Thoracic aorta (tissue), 2 donors: ENCODE data around the gene COL13A1. TPM values are rescaled to one million over a fixed set of nuclear protein-coding genes. Genes with fewer than 3 reads are reported as not detected.

Experiments
- ATAC-seq: fragments of 150-250 bp; one replicate; pipeline ENCODE4 v1.8.0; 2017; ENCODE audit warnings: low read depth; ENCODE audit not compliant: insufficient number of reproducible peaks, low FRiP score
- DNase-seq: peaks from one replicate; pipeline ENCODE4 v3.0.0-alpha.2; 2020; ENCODE audit warnings: low spot score
- H3K27ac ChIP-seq, 2 donors: fragments of 200-600 bp; sonication (generic); 1 replicate in 1 of 2; 2 replicates in 1 of 2; pipeline ENCODE4 v1.5.1; 2016; ENCODE audit warnings: mild to moderate bottlenecking in 2 of 2, moderate library complexity in 2 of 2
- H3K27me3 ChIP-seq: fragments of 200-600 bp; sonication (generic); replicated peaks from 2 replicates; pipeline ENCODE4 v1.6.0; 2016; ENCODE audit warnings: mild to moderate bottlenecking; ENCODE audit not compliant: insufficient read depth
- H3K36me3 ChIP-seq: fragments of 200-600 bp; sonication (generic); one replicate; pipeline ENCODE4 v1.5.1; 2016
- H3K4me1 ChIP-seq, 2 donors: fragments of 200-600 bp; sonication (generic); 1 replicate in 1 of 2; 2 replicates in 1 of 2; pipeline versions ENCODE4 v1.5.1 to v1.6.0; 2016; ENCODE audit warnings: low read depth in 2 of 2, mild to moderate bottlenecking in 1 of 2; ENCODE audit not compliant: control insufficient read depth in 1 of 2
- H3K4me3 ChIP-seq: fragments of 200-600 bp; sonication (generic); 2 replicates; pipeline ENCODE4 v1.5.1; 2016; ENCODE audit warnings: mild to moderate bottlenecking
- H3K9me3 ChIP-seq: fragments of 200-600 bp; sonication (generic); 2 replicates; pipeline ENCODE4 v1.5.1; 2016
- total RNA-seq, 2 donors: library from RNA; depleted of rRNA; stranded (reverse); fragments of >200 nt; gene quantifications; one replicate each; pipeline versions ENCODE4 v1.1.0 to v1.2.3, GENCODE V29; 2016
- TF ChIP-seq, protein P1 (sequence below): fragments of 200-600 bp; sonication (generic); IDR thresholded peaks from one replicate; pipeline ENCODE4 v1.5.1; 2019; ENCODE audit warnings: antibody characterized with exemption

COL13A1 gene
- total RNA-seq, 2 donors from 2014 or later, result 23.1 to 34.1 TPM

DNA sequence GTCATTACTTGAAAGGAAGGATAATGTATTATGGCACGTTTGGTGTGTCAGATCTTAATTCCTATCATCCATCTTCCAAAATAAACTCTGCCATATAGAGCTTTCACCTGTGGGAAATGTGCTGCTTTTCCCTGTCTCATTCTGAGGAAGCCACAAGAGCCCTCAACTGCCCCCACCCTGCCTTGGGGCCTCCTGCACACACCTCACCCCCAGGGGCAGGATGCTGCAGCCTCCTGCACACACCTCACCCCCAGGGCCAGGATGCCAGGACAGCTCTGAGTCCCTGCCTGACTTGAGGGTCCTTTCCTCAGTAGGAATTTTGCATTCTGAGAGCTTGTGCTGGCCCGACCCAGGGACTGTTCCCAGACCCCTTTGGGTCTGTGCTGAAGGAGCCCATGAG, 67.1 kb downstream of the COL13A1 start:
- H3K27ac ChIP-seq, result no peak overlapping the region
- peaks cover 3 to 14% of the 10 kb centered on the region in 2 donors for H3K4me1 ChIP-seq
- TF ChIP-seq, protein P1, sequence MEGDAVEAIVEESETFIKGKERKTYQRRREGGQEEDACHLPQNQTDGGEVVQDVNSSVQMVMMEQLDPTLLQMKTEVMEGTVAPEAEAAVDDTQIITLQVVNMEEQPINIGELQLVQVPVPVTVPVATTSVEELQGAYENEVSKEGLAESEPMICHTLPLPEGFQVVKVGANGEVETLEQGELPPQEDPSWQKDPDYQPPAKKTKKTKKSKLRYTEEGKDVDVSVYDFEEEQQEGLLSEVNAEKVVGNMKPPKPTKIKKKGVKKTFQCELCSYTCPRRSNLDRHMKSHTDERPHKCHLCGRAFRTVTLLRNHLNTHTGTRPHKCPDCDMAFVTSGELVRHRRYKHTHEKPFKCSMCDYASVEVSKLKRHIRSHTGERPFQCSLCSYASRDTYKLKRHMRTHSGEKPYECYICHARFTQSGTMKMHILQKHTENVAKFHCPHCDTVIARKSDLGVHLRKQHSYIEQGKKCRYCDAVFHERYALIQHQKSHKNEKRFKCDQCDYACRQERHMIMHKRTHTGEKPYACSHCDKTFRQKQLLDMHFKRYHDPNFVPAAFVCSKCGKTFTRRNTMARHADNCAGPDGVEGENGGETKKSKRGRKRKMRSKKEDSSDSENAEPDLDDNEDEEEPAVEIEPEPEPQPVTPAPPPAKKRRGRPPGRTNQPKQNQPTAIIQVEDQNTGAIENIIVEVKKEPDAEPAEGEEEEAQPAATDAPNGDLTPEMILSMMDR, result no peak
- DNase-seq (no peak), ATAC-seq (no peak)
- no peak overlapping the region for H3K4me3 ChIP-seq
- H3K36me3 ChIP-seq, result no peaks in the 10 kb centered on the region
- no peaks in the 10 kb centered on the region for H3K9me3 ChIP-seq
- H3K27me3 ChIP-seq, result no peaks in the 10 kb centered on the region

DNA sequence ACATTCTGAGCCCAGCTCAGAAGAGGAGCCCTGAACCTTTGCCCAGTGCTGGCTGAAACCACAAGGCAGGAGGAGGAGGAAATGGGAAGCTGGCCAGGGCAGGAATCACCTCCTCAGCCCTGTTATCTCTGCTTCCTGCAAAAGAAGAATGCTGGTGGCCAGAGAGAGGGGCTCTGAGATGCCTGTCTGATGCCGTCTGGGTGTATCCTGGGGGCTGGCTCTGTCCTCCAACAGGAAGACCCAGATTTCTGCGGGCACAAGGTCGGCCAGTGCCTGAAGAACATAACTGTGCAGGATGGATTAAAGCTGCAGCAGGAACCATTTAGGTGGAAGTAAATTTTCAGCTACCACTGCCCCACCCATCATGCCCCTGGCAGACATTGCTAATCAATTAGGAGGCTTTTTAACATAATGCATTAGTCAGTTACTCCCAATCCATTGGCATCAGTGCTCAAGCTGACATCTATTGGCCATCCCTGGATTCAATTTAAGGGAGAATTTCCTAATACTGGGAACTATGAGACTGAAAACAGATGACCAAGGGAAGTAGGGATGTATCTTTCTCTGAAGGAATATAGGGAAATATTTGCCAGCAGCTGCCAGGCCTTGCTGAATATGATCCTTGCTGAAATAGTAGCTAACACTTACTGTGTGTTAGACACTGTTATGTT, 67.7 kb downstream of the COL13A1 start:
- H3K27me3 ChIP-seq, result no peaks in the 10 kb centered on the region
- TF ChIP-seq, protein P1, result no peak
- peaks cover 3 to 14% of the 10 kb centered on the region in 2 donors for H3K4me1 ChIP-seq
- no peaks in the 10 kb centered on the region for H3K9me3 ChIP-seq
- DNase-seq, result no peak
- no peak overlapping the region for H3K4me3 ChIP-seq
- H3K36me3 ChIP-seq, result no peaks in the 10 kb centered on the region
- no peak for ATAC-seq
- no peak overlapping the region for H3K27ac ChIP-seq

DNA sequence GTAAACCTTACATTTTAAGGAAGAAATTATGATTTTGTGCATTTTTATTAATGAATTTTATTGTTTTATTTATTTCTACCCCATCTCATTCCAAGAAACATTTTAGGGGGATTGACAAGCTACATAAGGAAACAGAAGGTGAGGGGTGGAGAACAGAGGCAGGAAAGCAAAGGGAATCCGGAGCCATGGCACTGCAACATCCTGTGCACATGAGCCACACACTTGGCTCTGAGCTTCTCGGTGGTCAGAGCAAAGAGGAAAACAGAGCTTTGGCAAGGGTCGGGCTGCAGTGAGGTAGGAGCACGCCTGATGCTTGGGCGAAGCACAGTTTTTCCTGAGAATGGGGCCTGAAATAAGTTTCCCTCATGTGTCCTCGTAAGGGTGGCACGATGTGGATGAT, 68.9 kb downstream of the COL13A1 start:
- H3K4me1 ChIP-seq, result peaks cover 3 to 14% of the 10 kb centered on the region in 2 donors
- ATAC-seq (no peak), DNase-seq (no peak)
- no peaks in the 10 kb centered on the region for H3K36me3 ChIP-seq
- H3K27me3 ChIP-seq, result no peaks in the 10 kb centered on the region
- H3K27ac ChIP-seq, result no peak overlapping the region
- TF ChIP-seq, protein P1, result no peak
- H3K4me3 ChIP-seq, result no peak overlapping the region
- no peaks in the 10 kb centered on the region for H3K9me3 ChIP-seq

DNA sequence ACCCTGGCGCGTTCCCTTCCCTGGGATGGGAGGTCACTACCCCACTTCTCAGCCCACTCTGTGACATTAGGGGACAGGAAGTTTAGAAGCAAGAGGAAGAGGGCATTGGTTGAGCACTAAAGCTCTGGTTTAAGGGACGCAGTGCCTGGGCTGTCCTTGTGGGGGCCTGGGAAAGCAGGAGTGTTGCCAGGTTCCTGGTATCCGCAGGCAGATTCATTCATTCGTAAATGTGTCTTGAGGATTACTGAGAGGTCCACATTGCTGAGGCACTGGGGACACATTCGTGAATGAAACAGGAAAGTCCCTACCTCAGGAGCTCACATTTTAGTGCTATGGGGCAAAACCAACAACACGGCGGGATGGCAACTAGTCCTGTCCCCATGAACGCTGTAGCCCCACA, 69.4 kb downstream of the COL13A1 start:
- Histone ChIP-seq H3K4me3 (no peak overlapping the region), H3K4me1 (peaks cover 3 to 13% of the 10 kb centered on the region in 2 donors), H3K27ac (no peak overlapping the region), H3K27me3 (no peaks in the 10 kb centered on the region), H3K9me3 (no peaks in the 10 kb centered on the region), H3K36me3 (no peaks in the 10 kb centered on the region)
- DNase-seq, result no peak
- no peak for ATAC-seq
- TF ChIP-seq, protein P1, result no peak

DNA sequence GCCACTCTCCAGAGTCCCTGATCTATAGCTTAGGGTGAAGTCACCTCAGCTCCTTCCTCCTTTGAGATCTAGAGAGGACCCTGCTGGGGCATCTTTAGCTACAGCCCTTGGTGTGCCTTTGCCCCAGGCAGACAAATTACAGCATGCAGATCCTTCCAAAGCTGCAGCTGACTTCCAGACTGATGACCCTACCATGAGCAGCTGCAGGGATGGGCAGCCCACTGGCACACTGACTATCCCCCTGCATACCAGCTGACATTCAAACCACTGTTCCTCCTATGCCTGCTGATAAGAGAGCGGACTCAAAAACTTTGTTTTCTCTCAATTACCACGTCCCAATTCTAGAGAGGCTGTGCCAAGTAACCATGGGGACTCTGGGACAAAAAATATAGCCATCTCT, 70.6 kb downstream of the COL13A1 start:
- no peaks in the 10 kb centered on the region for H3K27me3 ChIP-seq
- peaks cover 0 to 3% of the 10 kb centered on the region in 2 donors for H3K4me1 ChIP-seq
- ATAC-seq (no peak), DNase-seq (no peak)
- no peaks in the 10 kb centered on the region for H3K36me3 ChIP-seq
- no peak overlapping the region for H3K4me3 ChIP-seq
- H3K27ac ChIP-seq, result no peak overlapping the region
- no peaks in the 10 kb centered on the region for H3K9me3 ChIP-seq
- TF ChIP-seq, protein P1, result no peak
